ENCODE data around the gene LFNG. TPM values are rescaled to one million over a fixed set of nuclear protein-coding genes. Genes with fewer than 3 reads are reported as not detected.

LFNG gene
- total RNA-seq, 2 experiments from 2014 or later, result 96.7 to 99.8 TPM

DNA sequence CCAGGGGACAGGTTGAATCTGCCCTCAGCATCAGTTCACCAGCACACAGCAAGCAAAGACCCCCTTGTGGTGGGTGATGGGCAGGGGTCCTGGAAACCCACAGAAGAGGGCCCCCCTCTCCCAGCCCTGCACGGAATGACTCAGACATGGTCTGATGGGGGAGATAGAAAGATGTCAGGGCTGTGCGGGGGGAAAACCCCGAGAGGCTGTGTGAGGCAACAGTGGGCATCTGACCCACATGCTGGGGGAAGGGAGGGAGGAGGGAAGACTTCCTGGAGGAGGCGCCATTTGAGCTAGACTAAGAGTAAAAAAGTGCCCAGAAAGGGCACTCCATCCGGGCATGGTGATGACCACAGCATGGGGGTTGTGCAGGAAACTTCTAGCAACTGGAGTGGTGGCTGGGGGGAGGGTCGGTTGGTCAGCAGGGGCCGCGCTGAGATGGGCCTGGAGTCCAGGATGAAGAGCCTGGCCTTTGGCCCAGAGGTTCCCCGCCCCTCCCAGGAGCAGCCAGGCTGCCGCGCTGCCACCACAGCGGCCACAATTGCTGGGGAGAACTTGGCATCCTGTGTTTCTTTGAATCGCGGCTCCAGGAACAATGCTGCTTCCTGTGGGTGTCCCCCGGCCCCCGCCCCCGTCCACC lies 2.5 kb downstream of the LFNG start:
- ChIA-PET POLR2A (interaction anchor here (0.7 to 12.9 kb wide), 5 partner anchors 9 to 109 kb away, joined by 3 to 218 read pairs (median 3); partner anchors contain the start of gene TTYH3), CTCF (interaction anchor here (1.5 to 1.8 kb wide), 2 partner anchors 8 to 53 kb away, joined by 5 to 6 read pairs; no protein-coding TSS in a partner anchor)
- Histone ChIP-seq H3K4me1 (ENCODE audit: insufficient read depth, low read length) (peaks cover 71% of the 10 kb centered on the region), H3K4me3 (ENCODE audit: low read length) (peak overlapping the region; percentile 99), H3K27ac (ENCODE audit: low read depth in 1 of 2, low read length in 2 of 2) (peak overlapping the region; percentile 41 to 88), H3K27me3 (ENCODE audit: control insufficient read depth in 1 of 2, insufficient read depth in 2 of 2, low read length in 2 of 2) (no peaks in the 10 kb centered on the region), H3K9me3 (ENCODE audit: control insufficient read depth in 1 of 2, insufficient read depth in 1 of 2, low read length in 2 of 2) (no peaks in the 10 kb centered on the region), H3K36me3 (ENCODE audit: insufficient read depth, low read length) (peaks cover 53% of the 10 kb centered on the region)
- peak; percentile 39 to 92 (median 66) for DNase-seq
- TF ChIP-seq, protein P1, sequence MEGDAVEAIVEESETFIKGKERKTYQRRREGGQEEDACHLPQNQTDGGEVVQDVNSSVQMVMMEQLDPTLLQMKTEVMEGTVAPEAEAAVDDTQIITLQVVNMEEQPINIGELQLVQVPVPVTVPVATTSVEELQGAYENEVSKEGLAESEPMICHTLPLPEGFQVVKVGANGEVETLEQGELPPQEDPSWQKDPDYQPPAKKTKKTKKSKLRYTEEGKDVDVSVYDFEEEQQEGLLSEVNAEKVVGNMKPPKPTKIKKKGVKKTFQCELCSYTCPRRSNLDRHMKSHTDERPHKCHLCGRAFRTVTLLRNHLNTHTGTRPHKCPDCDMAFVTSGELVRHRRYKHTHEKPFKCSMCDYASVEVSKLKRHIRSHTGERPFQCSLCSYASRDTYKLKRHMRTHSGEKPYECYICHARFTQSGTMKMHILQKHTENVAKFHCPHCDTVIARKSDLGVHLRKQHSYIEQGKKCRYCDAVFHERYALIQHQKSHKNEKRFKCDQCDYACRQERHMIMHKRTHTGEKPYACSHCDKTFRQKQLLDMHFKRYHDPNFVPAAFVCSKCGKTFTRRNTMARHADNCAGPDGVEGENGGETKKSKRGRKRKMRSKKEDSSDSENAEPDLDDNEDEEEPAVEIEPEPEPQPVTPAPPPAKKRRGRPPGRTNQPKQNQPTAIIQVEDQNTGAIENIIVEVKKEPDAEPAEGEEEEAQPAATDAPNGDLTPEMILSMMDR (IDR thresholded peaks at IDR 0.05), result no peak
- no peaks in the 10 kb centered on the region for H3K9me3 Mint-ChIP-seq
- H3K4me3 Mint-ChIP-seq, result peak overlapping the region; percentile 95
- ATAC-seq (ENCODE audit: poor library complexity), result peak; percentile 50
- intact Hi-C loops (cut with DNase I, micrococcal nuclease), result loop anchor here (1.0 to 10.0 kb wide), 6 partner anchors 8 to 1287 kb away; partner anchors contain the start of genes GRIFIN (in 1 of the 2), SNX8 (in 1 of the 2), TTYH3 (in 1 of the 2) and UNCX (in 1 of the 2)
- peak overlapping the region; percentile 96 for H3K27ac Mint-ChIP-seq
- H3K36me3 Mint-ChIP-seq (ENCODE audit: low read depth), result peaks cover 46% of the 10 kb centered on the region
- H3K27me3 Mint-ChIP-seq, result no peaks in the 10 kb centered on the region
- H3K4me1 Mint-ChIP-seq (ENCODE audit: low read depth), result peaks cover 52% of the 10 kb centered on the region

GRCh38 chr7:2522780-2523433 lies 3.3 kb downstream of the LFNG start:
- H3K27ac ChIP-seq (ENCODE audit: low read depth in 1 of 2, low read length in 2 of 2), result peak overlapping the region; percentile 59 to 88
- H3K4me3 ChIP-seq (ENCODE audit: low read length), result peak overlapping the region; percentile 99
- peaks cover 78% of the 10 kb centered on the region for H3K4me1 ChIP-seq (ENCODE audit: insufficient read depth, low read length)
- H3K9me3 ChIP-seq (ENCODE audit: control insufficient read depth in 1 of 2, insufficient read depth in 1 of 2, low read length in 2 of 2), result no peaks in the 10 kb centered on the region
- TF ChIP-seq, protein P1 (IDR thresholded peaks at IDR 0.05), result no peak
- H3K36me3 ChIP-seq (ENCODE audit: insufficient read depth, low read length), result peaks cover 60% of the 10 kb centered on the region
- POLR2A ChIA-PET, result interaction anchor here (0.7 to 12.9 kb wide), 6 partner anchors 8 to 109 kb away, joined by 3 to 218 read pairs (median 3); partner anchors contain the start of genes BRAT1 and TTYH3
- intact Hi-C loops (cut with DNase I, micrococcal nuclease), result loop anchor here (1.0 to 10.0 kb wide), 6 partner anchors 7 to 1288 kb away; partner anchors contain the start of genes GRIFIN (in 1 of the 2), SNX8 (in 1 of the 2), TTYH3 (in 1 of the 2) and UNCX (in 1 of the 2)
- H3K27ac Mint-ChIP-seq, result peak overlapping the region; percentile 96
- H3K4me3 Mint-ChIP-seq, result peak overlapping the region; percentile 95
- ATAC-seq (ENCODE audit: poor library complexity) (peak; percentile 3), DNase-seq (peak in 4 of 14 experiments; percentile 41 to 62 (median 52))
- H3K36me3 Mint-ChIP-seq (ENCODE audit: low read depth), result peaks cover 54% of the 10 kb centered on the region
- H3K27me3 Mint-ChIP-seq, result no peaks in the 10 kb centered on the region
- CTCF ChIA-PET, result interaction anchor here (1.5 kb wide), 1 partner anchor 54 kb away, joined by 5 read pairs; no protein-coding TSS in a partner anchor
- H3K9me3 Mint-ChIP-seq, result no peaks in the 10 kb centered on the region
- no peaks in the 10 kb centered on the region for H3K27me3 ChIP-seq (ENCODE audit: control insufficient read depth in 1 of 2, insufficient read depth in 2 of 2, low read length in 2 of 2)
- H3K4me1 Mint-ChIP-seq (ENCODE audit: low read depth), result peaks cover 56% of the 10 kb centered on the region

GRCh38 chr7:2523461-2523936 lies 3.9 kb downstream of the LFNG start:
- Mint-ChIP-seq H3K27ac (peak overlapping the region; percentile 96), H3K9me3 (no peaks in the 10 kb centered on the region), H3K4me1 (ENCODE audit: low read depth) (peaks cover 56% of the 10 kb centered on the region), H3K36me3 (ENCODE audit: low read depth) (peaks cover 60% of the 10 kb centered on the region), H3K27me3 (no peaks in the 10 kb centered on the region), H3K4me3 (peak overlapping the region; percentile 95)
- ATAC-seq (ENCODE audit: poor library complexity), result no peak
- ChIA-PET POLR2A (interaction anchor here (0.8 to 12.9 kb wide), 3 partner anchors 13 to 32 kb away, joined by 3 to 218 read pairs (median 3); partner anchors contain the start of gene BRAT1), CTCF (interaction anchor here (1.5 kb wide), 1 partner anchor 55 kb away, joined by 5 read pairs; no protein-coding TSS in a partner anchor)
- intact Hi-C loops (cut with DNase I, micrococcal nuclease), result loop anchor here (5.0 to 10.0 kb wide), 4 partner anchors 46 to 1289 kb away; partner anchors contain the start of genes GRIFIN (in 1 of the 2), SNX8 (in 1 of the 2), TTYH3 (in 1 of the 2) and UNCX (in 1 of the 2)
- H3K27me3 ChIP-seq (ENCODE audit: control insufficient read depth in 1 of 2, insufficient read depth in 2 of 2, low read length in 2 of 2), result no peaks in the 10 kb centered on the region
- no peaks in the 10 kb centered on the region for H3K9me3 ChIP-seq (ENCODE audit: control insufficient read depth in 1 of 2, insufficient read depth in 1 of 2, low read length in 2 of 2)
- TF ChIP-seq, protein P1 (IDR thresholded peaks at IDR 0.05), result no peak
- H3K27ac ChIP-seq (ENCODE audit: low read depth in 1 of 2, low read length in 2 of 2), result peak overlapping the region in 1 of 2 donors; percentile 88
- peaks cover 78% of the 10 kb centered on the region for H3K4me1 ChIP-seq (ENCODE audit: insufficient read depth, low read length)
- H3K4me3 ChIP-seq (ENCODE audit: low read length), result peak overlapping the region; percentile 99
- H3K36me3 ChIP-seq (ENCODE audit: insufficient read depth, low read length), result peaks cover 65% of the 10 kb centered on the region
- no peak for DNase-seq
